IMR-90 (cell line): ENCODE results near the gene PRKCE. TPM values are rescaled to one million over a fixed set of nuclear protein-coding genes. Genes with fewer than 3 reads are reported as not detected.

Experiments used
- ATAC-seq: fragments of 200-7000 bp; cut with Tn5 transposase; 2 replicates; pipeline ENCODE4 v1.9.1; 2020; ENCODE audit warnings: low read depth, mild to moderate bottlenecking, moderate library complexity
- BruUV-seq: library from RNA; stranded (reverse); fragments of 400-500 nt; replicated peaks from 2 replicates; lab custom pipeline; 2021; lab: Mats Ljungman, UMichigan
- CTCF ChIA-PET: fragments of 300-600 bp; formaldehyde crosslinking; extraction: SDS; loops from one replicate; lab custom pipeline; 2021; ENCODE audit warnings: antibody characterized with exemption; lab: Yijun Ruan, JAX
- POLR2A ChIA-PET: fragments of 300-600 bp; sonication (Branson Sonifier 250); formaldehyde crosslinking; loops from one replicate; lab custom pipeline; 2022; ENCODE audit warnings: antibody characterized with exemption; ENCODE audit not compliant: unreplicated experiment; lab: Charles Lee
- DNase-seq: peaks from one replicate; pipeline ENCODE4 v3.0.0; 2013
- H2AFZ ChIP-seq: replicated peaks from 2 replicates; pipeline ENCODE3; 2013; ENCODE audit warnings: low read length, mild to moderate bottlenecking; ENCODE audit not compliant: poor library complexity
- H2AK5ac ChIP-seq: 2 replicates; pipeline ENCODE4 v1.6.1; 2013; ENCODE audit warnings: low read depth, low read length, inconsistent platforms
- H2AK9ac ChIP-seq: replicated peaks from 2 replicates; pipeline ENCODE3; 2013; ENCODE audit warnings: mild to moderate bottlenecking, low read depth, low read length, moderate library complexity; ENCODE audit not compliant: poor library complexity
- H2BK120ac ChIP-seq: 2 replicates; pipeline ENCODE4 v1.6.1; 2013; ENCODE audit warnings: low read depth, low read length, inconsistent platforms
- H2BK15ac ChIP-seq: 3 replicates; pipeline ENCODE4 v1.6.1; 2013; ENCODE audit warnings: low read depth, low read length, inconsistent platforms
- H2BK20ac ChIP-seq: 2 replicates; pipeline ENCODE4 v1.6.1; 2013; ENCODE audit warnings: low read depth, mild to moderate bottlenecking, inconsistent platforms, low read length, moderate library complexity
- H2BK5ac ChIP-seq: 2 replicates; pipeline ENCODE4 v1.6.1; 2013; ENCODE audit warnings: mild to moderate bottlenecking, low read depth, low read length, inconsistent platforms; ENCODE audit not compliant: poor library complexity, severe bottlenecking
- H3K14ac ChIP-seq: replicated peaks from 2 replicates; pipeline ENCODE4 v1.6.1; 2013; ENCODE audit warnings: low read depth, low read length, inconsistent platforms
- H3K18ac ChIP-seq: 2 replicates; pipeline ENCODE4 v1.6.1; 2013; ENCODE audit warnings: low read depth, low read length, control low read depth
- H3K23ac ChIP-seq: 2 replicates; pipeline ENCODE4 v1.6.1; 2013; ENCODE audit warnings: low read depth, low read length, inconsistent platforms
- H3K27ac ChIP-seq: 2 replicates; pipeline ENCODE4 v1.5.1; 2013; ENCODE audit warnings: mild to moderate bottlenecking, control low read depth, low read length; ENCODE audit not compliant: insufficient read depth
- H3K27me3 ChIP-seq: 2 replicates; pipeline ENCODE4 v1.6.1; 2013; ENCODE audit warnings: low read length; ENCODE audit not compliant: control insufficient read depth, insufficient read depth
- H3K36me3 ChIP-seq: 2 replicates; pipeline ENCODE4 v1.6.1; 2013; ENCODE audit warnings: low read length, mixed read lengths; ENCODE audit not compliant: control insufficient read depth, insufficient read depth
- H3K4ac ChIP-seq: 2 replicates; pipeline ENCODE4 v1.6.1; 2013; ENCODE audit warnings: low read depth, low read length, inconsistent platforms
- H3K4me1 ChIP-seq: 2 replicates; pipeline ENCODE4 v1.6.1; 2013; ENCODE audit warnings: low read length, mixed read lengths; ENCODE audit not compliant: control insufficient read depth, insufficient read depth
- H3K4me2 ChIP-seq: 2 replicates; pipeline ENCODE4 v1.6.1; 2013; ENCODE audit warnings: low read depth, mild to moderate bottlenecking, control low read depth, low read length, moderate library complexity
- H3K4me3 ChIP-seq: 2 replicates; pipeline ENCODE4 v1.5.1; 2013; ENCODE audit warnings: low read depth, mild to moderate bottlenecking, control low read depth, low read length, moderate library complexity; ENCODE audit not compliant: insufficient read depth
- H3K56ac ChIP-seq: 2 replicates; pipeline ENCODE4 v1.6.1; 2013; ENCODE audit warnings: low read length, inconsistent platforms; ENCODE audit not compliant: insufficient read depth; ENCODE audit errors: extremely low read depth
- H3K79me1 ChIP-seq, 2 experiments: 2 replicates each; pipeline ENCODE4 v1.6.1; 2013; ENCODE audit warnings: low read length in 2 of 2, inconsistent platforms in 1 of 2, low read depth in 1 of 2
- H3K9ac ChIP-seq: 2 replicates; pipeline ENCODE4 v1.6.1; 2013; ENCODE audit warnings: low read depth, low read length, control low read depth
- H3K9me1 ChIP-seq: 2 replicates; pipeline ENCODE4 v1.6.1; 2013; ENCODE audit warnings: low read length, inconsistent platforms; ENCODE audit not compliant: insufficient read depth
- H3K9me3 ChIP-seq: 2 replicates; pipeline ENCODE4 v1.6.1; 2013; ENCODE audit warnings: low read length; ENCODE audit not compliant: control insufficient read depth, insufficient read depth
- H4K20me1 ChIP-seq: 2 replicates; pipeline ENCODE4 v1.6.1; 2013; ENCODE audit warnings: low read length, inconsistent platforms; ENCODE audit not compliant: insufficient read depth
- H4K5ac ChIP-seq: 2 replicates; pipeline ENCODE4 v1.6.1; 2013; ENCODE audit warnings: mild to moderate bottlenecking, low read depth, low read length, control low read depth
- H4K8ac ChIP-seq, 2 experiments: 2 replicates each; pipeline ENCODE4 v1.6.1; 2013; ENCODE audit warnings: low read depth in 2 of 2, low read length in 2 of 2, control low read depth in 1 of 2, inconsistent platforms in 1 of 2
- H4K91ac ChIP-seq: 2 replicates; pipeline ENCODE4 v1.6.1; 2013; ENCODE audit warnings: low read depth, low read length, inconsistent platforms; ENCODE audit not compliant: insufficient read depth
- BHLHE40 ChIP-seq: fragments of 150-350 bp; IDR thresholded peaks from 2 replicates; pipeline ENCODE4 v1.6.1; 2016; ENCODE audit warnings: mild to moderate bottlenecking, low read depth, low read length
- FOS ChIP-seq: fragments of 150-350 bp; IDR thresholded peaks from 2 replicates; pipeline ENCODE4 v1.6.1; 2016; ENCODE audit warnings: low read depth, low read length
- MAFK ChIP-seq: IDR thresholded peaks from 2 replicates; pipeline ENCODE4 v1.6.1; 2012; ENCODE audit warnings: low read depth, low read length, improper control_type of control experiment
- MAZ ChIP-seq: IDR thresholded peaks from 2 replicates; pipeline ENCODE4 v1.6.1; 2012; ENCODE audit warnings: low read depth, mild to moderate bottlenecking, low read length, improper control_type of control experiment, moderate library complexity, borderline replicate concordance
- MXI1 ChIP-seq: IDR thresholded peaks from 2 replicates; pipeline ENCODE4 v1.6.1; 2012; ENCODE audit warnings: low read depth, mild to moderate bottlenecking, low read length, moderate library complexity, borderline replicate concordance
- NFE2L2 ChIP-seq: fragments of 150-350 bp; IDR thresholded peaks from 2 replicates; pipeline ENCODE4 v1.6.1; 2016; ENCODE audit warnings: low read depth, mild to moderate bottlenecking, low read length
- POLR2A ChIP-seq: IDR thresholded peaks from 2 replicates; pipeline ENCODE4 v1.6.1; 2012; ENCODE audit warnings: mild to moderate bottlenecking, low read depth, low read length
- RCOR1 ChIP-seq: IDR thresholded peaks from 2 replicates; pipeline ENCODE4 v1.6.1; 2012; ENCODE audit warnings: mild to moderate bottlenecking, low read length, improper control_type of control experiment; ENCODE audit not compliant: insufficient replicate concordance
- RFX5 ChIP-seq: IDR thresholded peaks from 2 replicates; pipeline ENCODE4 v1.8.0; 2012; ENCODE audit warnings: low read depth, mild to moderate bottlenecking, low read length, moderate library complexity
- whole genome bisulfite sequencing, 2 experiments: methylation state at CpG; one replicate each; pipeline versions ENCODE4 v1.1.5 to v1.1.7; 2013; ENCODE audit warnings: missing lambda C conversion rate in 2 of 2; ENCODE audit not compliant: insufficient read length in 1 of 2; ENCODE audit errors: extremely low coverage in 2 of 2; 5-methylcytosine and 5-hydroxymethylcytosine counted together
- dilution Hi-C: fragments of 300-500 bp; cut with HindIII; formaldehyde crosslinking; loops from one replicate; pipeline ENCODE4 v1.14.3; 2018; ENCODE audit warnings: low sequenced_read_pairs; ENCODE audit not compliant: unreplicated experiment
- in situ Hi-C: fragments of 300-500 bp; cut with MboI; formaldehyde crosslinking; loops from 3 replicates; pipeline ENCODE4 v1.14.3; 2019; ENCODE audit warnings: low sequenced_read_pairs, inconsistent platforms, mixed read lengths
- intact Hi-C: fragments of 100-400 bp; cut with micrococcal nuclease; formaldehyde crosslinking; loops from 2 replicates; pipeline ENCODE4 v1.10.0; 2022
- polyA plus RNA-seq, 3 experiments: library from polyadenylated mRNA; depleted of rRNA; stranded (reverse); fragments of >200 nt; gene quantifications; 2 replicates each; pipeline ENCODE4 v1.2.3, GENCODE V29; 2012; ENCODE audit warnings: low replicate concordance in 1 of 3
- total RNA-seq: library from RNA; depleted of rRNA; stranded (reverse); fragments of >200 nt; gene quantifications from 2 replicates; pipeline ENCODE4 v1.2.3, GENCODE V29; 2012
- TF ChIP-seq, protein P1 (sequence below): fragments of 150-350 bp; IDR thresholded peaks from 2 replicates; pipeline ENCODE4 v1.6.1; 2017; ENCODE audit warnings: mild to moderate bottlenecking, antibody characterized with exemption, low read length, low read depth

PRKCE gene
- total and polyA plus RNA-seq, 2 of the 4 experiments (the other 2 are of a cell fraction): 8.1 to 32.4 TPM

- ATAC-seq: no peak
- H3K4me1 ChIP-seq: peaks cover 4% of the 10 kb centered on the region
- H4K8ac ChIP-seq: no peak overlapping the region
- H4K20me1 ChIP-seq: no peaks in the 10 kb centered on the region; the same call in 1 of the 2 replicates
- no peak overlapping the region for H2BK5ac ChIP-seq
- no peak overlapping the region for H4K91ac ChIP-seq
- H3K56ac ChIP-seq: no peak overlapping the region
- dilution Hi-C loops: no loop called here
- no peak overlapping the region for H3K9ac ChIP-seq
- in situ Hi-C loops: no loop called here
- no peak overlapping the region for H4K5ac ChIP-seq
- no peak overlapping the region for H3K4me2 ChIP-seq
- H3K79me1 ChIP-seq: peaks cover 2 to 4% of the 10 kb centered on the region in 2 experiments; a peak in 1 of 4 replicates
- no peak overlapping the region for H3K14ac ChIP-seq
- no peak overlapping the region for H3K27ac ChIP-seq
- CTCF ChIA-PET: interaction anchor here (1.3 kb wide), 1 partner anchor 13 kb away, joined by 3 read pairs; no protein-coding TSS in a partner anchor
- no peak overlapping the region for H3K4me3 ChIP-seq
- no peak overlapping the region for H3K23ac ChIP-seq
- H3K9me3 ChIP-seq: no peaks in the 10 kb centered on the region
- H2BK15ac ChIP-seq: no peak overlapping the region
- H2AK9ac ChIP-seq: no peak overlapping the region
- DNase-seq: no peak
- no peaks in the 10 kb centered on the region for H3K27me3 ChIP-seq
- no peak overlapping the region for H2BK120ac ChIP-seq
- WGBS, 2 experiments: no CpG with 5 or more reads among the region's 4 CpGs
- no peak overlapping the region for H2AFZ ChIP-seq
- no peak overlapping the region for H2AK5ac ChIP-seq
- H3K36me3 ChIP-seq: no peaks in the 10 kb centered on the region
- no peak overlapping the region for H3K4ac ChIP-seq
- POLR2A ChIA-PET: no interaction called here
- no peak overlapping the region for H3K18ac ChIP-seq
- intact Hi-C loops: no loop called here
- no TSS peak for BruUV-seq
- H3K9me1 ChIP-seq: no peaks in the 10 kb centered on the region
- no peak overlapping the region for H2BK20ac ChIP-seq
- TF ChIP-seq, protein P1, sequence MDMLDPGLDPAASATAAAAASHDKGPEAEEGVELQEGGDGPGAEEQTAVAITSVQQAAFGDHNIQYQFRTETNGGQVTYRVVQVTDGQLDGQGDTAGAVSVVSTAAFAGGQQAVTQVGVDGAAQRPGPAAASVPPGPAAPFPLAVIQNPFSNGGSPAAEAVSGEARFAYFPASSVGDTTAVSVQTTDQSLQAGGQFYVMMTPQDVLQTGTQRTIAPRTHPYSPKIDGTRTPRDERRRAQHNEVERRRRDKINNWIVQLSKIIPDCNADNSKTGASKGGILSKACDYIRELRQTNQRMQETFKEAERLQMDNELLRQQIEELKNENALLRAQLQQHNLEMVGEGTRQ: no peak
- TF ChIP-seq RFX5 (no peak), MAZ (no peak), FOS (no peak), NFE2L2 (no peak), BHLHE40 (no peak), MAFK (no peak), POLR2A (no peak), RCOR1 (no peak), MXI1 (no peak)
Measured at GRCh38 chr2:45809205-45809604, 157.7 kb downstream of the PRKCE start.
